Ishikawa (cell line): ENCODE results near the gene SLC25A15.

ENCODE experiments used
- CEBPB ChIP-seq: IDR thresholded peaks from 2 replicates; pipeline ENCODE4 v1.6.1; 2012
- CREB1 ChIP-seq: IDR thresholded peaks from 2 replicates; pipeline ENCODE4 v1.6.1; 2012; ENCODE audit warnings: low read depth
- EGR1 ChIP-seq: IDR thresholded peaks from 2 replicates; pipeline ENCODE4 v1.6.1; 2012
- EP300 ChIP-seq: IDR thresholded peaks from 2 replicates; pipeline ENCODE4 v1.6.1; 2012; ENCODE audit warnings: borderline replicate concordance
- FOXM1 ChIP-seq: IDR thresholded peaks from 2 replicates; pipeline ENCODE4 v1.6.1; 2012; ENCODE audit warnings: low read depth, borderline replicate concordance
- MAX ChIP-seq: IDR thresholded peaks from 2 replicates; pipeline ENCODE4 v1.6.1; 2012
- NFIC ChIP-seq: IDR thresholded peaks from 2 replicates; pipeline ENCODE4 v1.6.1; 2012
- RAD21 ChIP-seq: IDR thresholded peaks from 2 replicates; pipeline ENCODE4 v1.6.1; 2012; ENCODE audit warnings: low read depth
- TAF1 ChIP-seq: IDR thresholded peaks from 2 replicates; pipeline ENCODE4 v1.6.1; 2012; ENCODE audit warnings: low read depth, mild to moderate bottlenecking
- TCF12 ChIP-seq: IDR thresholded peaks from 2 replicates; pipeline ENCODE4 v1.6.1; 2012; ENCODE audit warnings: low read depth
- TEAD4 ChIP-seq: IDR thresholded peaks from 2 replicates; pipeline ENCODE4 v1.6.1; 2012
- USF1 ChIP-seq: IDR thresholded peaks from 2 replicates; pipeline ENCODE4 v1.6.1; 2012
- YY1 ChIP-seq: IDR thresholded peaks from 2 replicates; pipeline ENCODE4 v1.6.1; 2012; ENCODE audit warnings: low read depth
- ZBTB7A ChIP-seq: IDR thresholded peaks from 2 replicates; pipeline ENCODE4 v1.6.1; 2012; ENCODE audit warnings: low read depth
- TF ChIP-seq, protein P1 (sequence below): IDR thresholded peaks from 2 replicates; pipeline ENCODE4 v1.6.1; 2012; ENCODE audit warnings: low read depth, mild to moderate bottlenecking

Gene SLC25A15

GRCh38 chr13:40796649-40797048 is 7.2 kb downstream of the SLC25A15 start:
- TF ChIP-seq CEBPB, result no peak
- TF ChIP-seq YY1, result no peak
- no peak for TF ChIP-seq NFIC
- TF ChIP-seq FOXM1, result no peak
- no peak for TF ChIP-seq TEAD4
- TF ChIP-seq TCF12, result no peak
- no peak for TF ChIP-seq EGR1
- TF ChIP-seq EP300, result no peak
- no peak for TF ChIP-seq RAD21
- TF ChIP-seq, protein P1, sequence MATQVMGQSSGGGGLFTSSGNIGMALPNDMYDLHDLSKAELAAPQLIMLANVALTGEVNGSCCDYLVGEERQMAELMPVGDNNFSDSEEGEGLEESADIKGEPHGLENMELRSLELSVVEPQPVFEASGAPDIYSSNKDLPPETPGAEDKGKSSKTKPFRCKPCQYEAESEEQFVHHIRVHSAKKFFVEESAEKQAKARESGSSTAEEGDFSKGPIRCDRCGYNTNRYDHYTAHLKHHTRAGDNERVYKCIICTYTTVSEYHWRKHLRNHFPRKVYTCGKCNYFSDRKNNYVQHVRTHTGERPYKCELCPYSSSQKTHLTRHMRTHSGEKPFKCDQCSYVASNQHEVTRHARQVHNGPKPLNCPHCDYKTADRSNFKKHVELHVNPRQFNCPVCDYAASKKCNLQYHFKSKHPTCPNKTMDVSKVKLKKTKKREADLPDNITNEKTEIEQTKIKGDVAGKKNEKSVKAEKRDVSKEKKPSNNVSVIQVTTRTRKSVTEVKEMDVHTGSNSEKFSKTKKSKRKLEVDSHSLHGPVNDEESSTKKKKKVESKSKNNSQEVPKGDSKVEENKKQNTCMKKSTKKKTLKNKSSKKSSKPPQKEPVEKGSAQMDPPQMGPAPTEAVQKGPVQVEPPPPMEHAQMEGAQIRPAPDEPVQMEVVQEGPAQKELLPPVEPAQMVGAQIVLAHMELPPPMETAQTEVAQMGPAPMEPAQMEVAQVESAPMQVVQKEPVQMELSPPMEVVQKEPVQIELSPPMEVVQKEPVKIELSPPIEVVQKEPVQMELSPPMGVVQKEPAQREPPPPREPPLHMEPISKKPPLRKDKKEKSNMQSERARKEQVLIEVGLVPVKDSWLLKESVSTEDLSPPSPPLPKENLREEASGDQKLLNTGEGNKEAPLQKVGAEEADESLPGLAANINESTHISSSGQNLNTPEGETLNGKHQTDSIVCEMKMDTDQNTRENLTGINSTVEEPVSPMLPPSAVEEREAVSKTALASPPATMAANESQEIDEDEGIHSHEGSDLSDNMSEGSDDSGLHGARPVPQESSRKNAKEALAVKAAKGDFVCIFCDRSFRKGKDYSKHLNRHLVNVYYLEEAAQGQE, result no peak
- no peak for TF ChIP-seq CREB1
- no peak for TF ChIP-seq ZBTB7A
- TF ChIP-seq MAX, result no peak
- no peak for TF ChIP-seq TAF1
- no peak for TF ChIP-seq USF1

DNA sequence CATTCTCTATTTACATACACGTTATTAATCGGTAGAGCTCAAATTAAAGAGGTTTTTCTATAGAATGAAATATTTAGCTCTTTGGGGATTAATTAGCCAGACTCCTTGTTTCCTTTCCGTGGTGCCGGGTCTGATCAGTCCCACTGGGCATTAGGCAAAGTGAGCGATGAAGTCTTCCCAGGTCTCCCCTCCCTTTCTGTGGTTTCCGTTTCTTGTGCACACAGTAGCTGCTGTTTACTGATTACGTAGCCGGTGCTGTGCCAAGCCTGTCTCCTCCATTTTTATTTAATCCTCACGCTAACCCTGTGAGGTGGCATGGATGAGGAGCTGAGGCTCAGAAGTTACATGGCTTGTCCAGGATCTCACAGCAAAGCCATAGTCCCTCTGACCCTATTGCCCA is 9.0 kb downstream of the SLC25A15 start:
- TF ChIP-seq RAD21, result no peak
- TF ChIP-seq USF1, result no peak
- TF ChIP-seq FOXM1, result no peak
- no peak for TF ChIP-seq TAF1

GRCh38 chr13:40799508-40799907 is 10.1 kb downstream of the SLC25A15 start:
- TF ChIP-seq, protein P1, result no peak
- TF ChIP-seq CREB1 (no peak), EGR1 (no peak), CEBPB (no peak), RAD21 (no peak), USF1 (no peak), ZBTB7A (no peak), EP300 (no peak), NFIC (no peak), TEAD4 (no peak), YY1 (no peak), FOXM1 (no peak), TAF1 (no peak), MAX (no peak)

DNA sequence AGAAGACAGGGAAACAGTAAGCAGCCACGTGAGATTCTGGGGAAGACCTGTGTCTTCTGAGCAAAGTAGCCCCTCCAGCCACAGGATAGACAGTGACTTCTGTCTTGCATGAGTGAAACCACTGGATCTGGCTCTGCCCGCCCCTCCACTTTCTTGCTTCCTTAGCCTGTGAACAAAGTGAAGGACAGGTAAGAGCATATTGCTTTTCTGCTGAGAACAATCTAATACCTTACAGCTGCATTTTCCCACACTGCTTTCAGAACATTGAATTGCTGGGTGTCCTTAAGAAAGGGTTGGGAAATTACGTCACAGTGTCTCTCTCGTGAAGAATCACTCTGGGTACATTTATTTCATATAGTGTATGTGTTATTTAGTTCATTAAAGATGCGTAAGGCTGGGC is 11.1 kb downstream of the SLC25A15 start:
- no peak for TF ChIP-seq CEBPB
- TF ChIP-seq ZBTB7A, result no peak
- TF ChIP-seq EP300, result no peak
- TF ChIP-seq NFIC, result no peak
- TF ChIP-seq CREB1, result no peak
- TF ChIP-seq YY1, result no peak
- no peak for TF ChIP-seq MAX
- TF ChIP-seq FOXM1, result no peak
- TF ChIP-seq TEAD4, result no peak
- TF ChIP-seq, protein P1, result no peak
- TF ChIP-seq RAD21, result no peak
- no peak for TF ChIP-seq TCF12
- no peak for TF ChIP-seq USF1
